Globus pallidus (tissue), 1 donor: ENCODE data around the gene C11orf52.
"Not testable (repeated sequence)": the region's sequence is repeated elsewhere in the genome, so short reads cannot be mapped to it uniquely, and the experiment has no call there.

Experiments
- DNase-seq: peaks from one replicate; pipeline ENCODE4 v3.0.0-alpha.2; 2015; ENCODE audit warnings: low spot score

The C11orf52 gene, protein sequence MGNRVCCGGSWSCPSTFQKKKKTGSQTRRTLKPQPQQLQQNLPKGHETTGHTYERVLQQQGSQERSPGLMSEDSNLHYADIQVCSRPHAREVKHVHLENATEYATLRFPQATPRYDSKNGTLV

DNA sequence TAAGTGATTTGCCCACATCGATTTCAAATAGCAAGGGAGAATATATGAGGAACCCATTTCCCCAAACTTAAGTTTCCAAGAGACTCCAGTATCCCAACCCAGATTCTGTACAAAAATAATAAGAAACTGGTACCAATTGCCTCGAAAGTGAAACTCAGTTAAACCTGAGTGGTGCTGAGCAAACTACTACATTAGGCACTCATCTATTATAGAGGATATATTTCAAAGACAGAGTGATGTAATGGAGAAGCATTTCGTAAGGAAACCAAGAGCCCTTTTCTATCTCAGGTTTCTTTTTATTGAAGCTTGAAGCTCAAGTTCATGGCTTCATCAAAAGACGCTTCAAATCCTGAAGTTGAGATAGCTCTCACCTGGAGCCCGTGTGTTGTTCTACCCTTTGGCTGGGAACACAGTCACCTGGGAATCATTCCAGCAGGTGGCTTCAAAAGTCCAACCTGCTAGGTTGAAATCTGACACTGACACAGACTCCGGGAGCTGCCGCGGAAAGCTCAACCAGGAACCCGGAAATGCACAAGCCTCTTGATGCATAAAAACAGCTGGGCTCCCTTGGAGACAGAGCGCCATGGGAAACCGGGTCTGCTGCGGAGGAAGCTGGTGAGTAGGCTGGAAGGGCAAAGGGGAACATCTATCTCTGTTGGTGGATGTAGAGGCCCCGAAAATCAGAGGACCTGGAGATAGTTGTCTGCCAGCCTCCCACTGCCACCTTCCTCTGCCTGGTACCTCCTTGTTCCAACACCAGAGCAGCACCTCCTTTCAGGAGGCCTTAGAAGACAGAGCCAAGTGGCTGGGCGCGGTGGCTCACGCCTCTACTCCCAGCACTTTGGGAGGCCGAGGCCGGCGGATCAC, at the start of gene C11orf52:
C11orf52 (plus strand) TSS at position 524 of the 867 bp plus-strand sequence; CDS start at position 584, 60 bp downstream.
- DNase-seq = no peak

DNA sequence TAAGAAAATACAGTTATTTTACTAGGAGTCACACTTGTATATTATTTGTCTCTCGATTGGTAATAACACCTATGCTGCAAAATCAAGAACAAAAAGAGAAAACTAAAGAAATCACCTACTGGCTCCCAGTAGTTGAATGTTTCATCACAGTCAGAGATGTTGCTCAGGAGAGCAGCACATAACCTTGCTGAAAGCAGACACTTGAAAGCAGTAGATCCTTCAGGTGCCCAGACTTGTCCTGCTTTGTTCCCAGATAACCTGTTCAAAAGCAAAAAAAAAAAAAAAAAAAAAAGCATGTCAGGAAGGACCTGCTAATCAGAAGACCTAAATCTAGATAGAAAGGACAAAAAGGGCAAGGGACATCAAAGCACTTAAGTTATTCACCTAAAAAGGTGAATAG, 48.6 kb upstream of the C11orf52 start:
- no peak for DNase-seq

DNA sequence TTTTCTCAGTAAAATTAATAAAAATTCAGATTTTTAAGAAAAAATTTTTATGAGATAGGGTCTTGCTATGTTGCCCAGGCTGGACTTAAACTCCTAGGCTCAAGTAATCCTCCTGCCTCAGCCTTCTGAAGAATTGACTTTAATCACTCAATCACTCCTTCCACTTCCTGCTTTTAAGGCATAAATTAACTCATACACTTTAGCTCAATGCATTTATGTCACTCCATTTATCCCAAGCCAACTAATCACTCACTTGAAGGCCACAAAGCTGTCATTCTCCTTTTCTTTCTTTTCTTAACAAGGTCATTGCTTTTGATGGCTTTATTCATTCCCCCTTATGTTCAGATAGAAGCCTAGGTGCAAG, 48.2 kb upstream of the C11orf52 start:
- peak; percentile 5 for DNase-seq

DNA sequence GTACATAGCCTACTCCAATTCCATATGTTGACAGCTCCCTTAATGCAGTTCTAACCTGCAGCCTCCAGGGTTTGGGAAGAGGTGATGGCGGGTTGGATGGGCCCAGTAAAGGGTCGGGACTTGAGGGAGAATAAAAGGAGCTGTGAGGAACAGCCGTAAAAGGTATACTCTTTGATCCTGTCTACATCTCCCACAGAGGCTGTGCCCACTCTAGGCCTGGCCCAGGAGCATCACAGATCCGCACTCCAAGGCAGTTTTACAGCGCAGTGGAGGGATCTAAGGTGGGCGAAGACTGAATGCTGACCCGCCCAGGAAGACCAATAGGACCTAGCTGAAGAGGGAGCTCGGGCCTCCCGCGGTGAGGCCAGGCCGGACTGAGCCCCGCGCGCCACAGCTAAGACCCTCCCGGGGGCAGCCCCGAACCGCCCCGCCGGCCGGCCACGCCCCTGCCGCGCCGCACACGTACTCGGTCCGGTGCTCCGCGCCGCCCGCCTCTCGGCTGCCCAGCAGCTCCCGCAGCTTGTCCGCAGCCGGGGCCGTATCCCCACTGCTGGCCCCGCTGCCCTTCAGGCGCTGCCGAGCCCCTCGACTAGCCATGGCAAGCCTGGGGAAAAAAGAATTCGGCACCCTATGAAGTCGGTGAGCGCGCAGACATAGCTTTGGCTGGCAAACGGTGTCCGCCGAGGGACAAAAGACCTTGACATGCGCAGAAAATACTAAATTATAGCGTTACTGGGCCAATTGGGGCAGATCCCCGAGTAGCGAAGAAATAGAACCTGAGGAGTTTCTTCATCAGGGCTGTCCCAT, 47.6 kb upstream of the C11orf52 start, which contains the start of gene ALG9:
ALG9 (minus strand) TSS at position 696 of the 807 bp plus-strand sequence; CDS start at position 597, 99 bp downstream.
- DNase-seq = peak; percentile 68

DNA sequence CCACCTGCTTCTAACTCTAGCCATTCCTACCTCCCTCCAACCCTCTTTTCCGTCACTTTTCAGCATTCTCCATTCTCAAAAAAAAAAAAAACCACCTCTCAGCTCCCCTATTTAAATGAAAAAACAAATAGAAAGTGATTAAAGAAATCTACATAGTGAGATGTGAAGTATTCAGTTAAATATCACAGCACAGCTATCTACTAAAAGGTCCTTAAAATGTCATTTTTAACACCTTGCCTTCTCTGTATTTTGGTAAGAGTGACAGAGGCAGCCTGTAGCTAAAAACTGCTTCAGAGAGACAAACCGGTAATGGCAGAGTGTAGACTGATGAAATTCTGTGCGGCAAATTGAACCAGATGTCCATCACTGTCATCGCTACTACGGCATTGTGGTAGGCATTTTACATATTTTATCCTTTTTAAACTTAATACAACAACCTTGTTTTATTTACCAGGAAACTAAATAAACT, 47.0 kb upstream of the C11orf52 start:
- DNase-seq = no peak

DNA sequence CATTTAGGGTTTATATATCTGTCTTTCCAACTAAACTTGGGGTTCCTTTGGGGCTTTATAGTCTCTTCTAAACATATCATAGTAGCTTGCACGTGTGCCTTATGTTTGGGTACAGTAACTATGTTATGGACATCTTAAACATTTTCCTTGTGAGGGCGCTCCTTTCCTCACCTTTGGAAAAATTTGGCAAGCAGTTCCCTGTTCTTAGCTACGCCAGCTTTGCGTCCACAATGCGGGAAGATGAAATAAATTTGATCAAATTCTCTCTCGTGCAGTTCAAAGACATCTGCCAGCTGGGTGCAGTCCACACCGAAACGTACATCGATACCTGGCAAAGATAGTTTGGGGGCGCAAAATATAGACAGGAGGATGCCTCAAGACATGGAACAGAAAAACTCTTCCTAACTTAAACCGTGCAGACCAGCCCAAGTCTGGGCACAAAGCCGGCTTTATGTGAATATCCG, 40.3 kb upstream of the C11orf52 start:
- DNase-seq = no peak

DNA sequence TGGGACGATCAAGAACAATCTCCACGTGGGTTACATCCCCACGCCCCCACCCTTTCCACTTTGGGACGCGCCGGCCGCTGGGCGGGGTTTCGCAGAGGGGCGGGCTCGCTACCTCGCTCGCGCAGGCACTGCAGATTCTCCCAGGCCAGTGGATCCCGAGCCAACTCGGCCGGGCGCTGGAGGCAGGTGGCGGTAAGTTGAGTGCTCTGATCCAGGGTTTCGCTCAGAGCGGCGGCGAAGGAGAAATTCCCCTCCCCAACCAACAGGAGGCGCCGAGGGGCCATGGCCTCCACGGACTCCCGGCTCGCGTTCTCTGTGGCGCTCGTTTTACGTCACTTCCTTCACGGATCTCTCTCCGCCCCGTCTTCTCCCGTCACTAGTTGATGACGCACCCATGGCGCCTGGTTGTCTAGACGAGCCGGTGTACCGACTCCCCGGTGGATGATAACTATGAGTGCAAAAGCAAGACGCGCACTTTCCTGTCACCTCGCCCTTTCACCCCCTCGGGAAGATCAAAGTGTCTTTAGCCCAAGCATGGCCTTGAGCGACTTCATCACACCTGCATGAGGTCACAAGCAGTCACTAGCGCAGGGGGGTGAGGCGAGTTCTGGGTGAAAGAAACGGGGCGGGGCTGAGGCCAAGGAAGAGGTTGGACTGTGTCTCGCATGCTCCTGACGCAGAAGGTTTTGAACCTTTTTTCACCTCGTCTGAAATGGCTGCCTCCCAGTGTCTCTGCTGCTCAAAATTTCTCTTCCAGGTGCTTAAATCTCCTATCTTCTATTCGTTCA, 39.7 kb upstream of the C11orf52 start, which contains the start of the genes CFAP68 and FDXACB1:
CFAP68 (plus strand) TSS at position 693 of the 788 bp plus-strand sequence; CDS start at position 713, 20 bp downstream.
FDXACB1 (minus strand) TSS at position 317 of the 788 bp plus-strand sequence; CDS start at position 284, 33 bp downstream.
- DNase-seq = peak; percentile 97

DNA sequence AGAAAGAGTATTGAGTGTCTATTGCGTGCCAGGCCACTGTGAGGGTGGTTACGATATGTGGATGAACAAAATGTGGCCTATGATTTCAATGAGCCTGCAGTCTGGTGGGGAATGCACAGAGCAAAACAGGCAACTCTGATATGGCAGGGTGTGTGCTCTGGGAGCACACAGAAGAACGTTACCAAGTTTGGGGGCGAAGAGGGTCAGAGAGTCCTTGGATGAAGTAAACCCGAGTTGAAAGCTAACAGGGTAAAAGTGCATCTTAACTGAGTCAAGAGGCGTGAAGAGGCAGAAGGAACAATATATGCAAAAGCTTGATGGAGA, 39.1 kb upstream of the C11orf52 start:
- DNase-seq = no peak

DNA sequence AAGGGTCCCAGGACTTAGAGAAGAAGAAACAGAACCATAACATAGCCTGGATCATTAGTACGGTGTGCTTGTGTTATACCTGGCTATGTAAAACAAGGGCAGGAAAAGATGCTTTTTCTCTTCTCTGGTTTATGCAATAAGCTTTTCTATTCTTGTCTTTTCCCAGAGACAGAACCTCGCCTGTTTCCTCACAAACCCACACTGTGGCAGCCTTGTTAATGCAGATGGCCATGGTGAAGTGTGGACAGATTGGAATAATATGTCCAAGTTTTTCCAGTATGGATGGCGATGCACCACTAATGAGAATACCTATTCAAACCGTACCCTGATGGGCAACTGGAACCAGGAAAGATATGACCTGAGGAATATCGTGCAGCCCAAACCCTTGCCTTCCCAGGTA, 36.5 kb upstream of the C11orf52 start:
- DNase-seq = peak; percentile 20

DNA sequence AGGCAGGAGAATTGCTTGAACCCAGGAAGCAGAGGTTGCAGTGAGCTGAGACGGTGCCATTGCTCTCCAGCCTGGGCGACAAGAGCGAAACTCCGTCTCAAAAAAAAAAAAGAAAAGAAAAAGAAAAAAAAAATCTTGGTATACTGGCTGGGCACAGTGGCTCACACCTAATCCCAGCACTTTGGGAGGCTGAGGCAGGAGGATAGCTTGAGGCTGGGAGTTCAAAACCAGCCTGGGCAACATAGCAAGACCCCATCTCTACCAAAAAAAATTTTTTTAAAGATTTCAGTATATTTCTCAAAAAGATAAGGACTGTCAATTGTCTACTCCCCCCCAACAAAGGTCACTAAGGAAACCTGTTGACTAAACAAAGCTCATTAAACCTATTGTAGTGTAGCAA, 33.7 kb upstream of the C11orf52 start:
- not testable (repeated sequence) for DNase-seq

DNA sequence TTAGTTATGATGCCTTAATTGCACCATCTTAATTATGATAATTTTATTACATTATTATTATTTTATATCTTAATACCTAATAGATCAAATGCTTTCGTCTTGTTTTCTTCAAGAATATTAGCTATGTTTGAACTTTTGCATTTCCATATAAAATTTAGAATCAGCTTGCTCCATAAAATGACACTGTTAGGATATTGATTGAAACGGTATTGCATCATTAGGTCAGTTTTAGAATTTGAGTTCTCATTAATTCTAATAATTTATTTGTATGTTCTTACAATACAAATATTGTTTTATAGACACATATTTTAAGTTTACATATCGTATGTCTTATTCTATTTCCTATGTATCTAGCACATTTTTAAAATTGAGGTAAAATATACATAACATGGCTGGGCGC, 32.7 kb upstream of the C11orf52 start:
- no peak for DNase-seq

DNA sequence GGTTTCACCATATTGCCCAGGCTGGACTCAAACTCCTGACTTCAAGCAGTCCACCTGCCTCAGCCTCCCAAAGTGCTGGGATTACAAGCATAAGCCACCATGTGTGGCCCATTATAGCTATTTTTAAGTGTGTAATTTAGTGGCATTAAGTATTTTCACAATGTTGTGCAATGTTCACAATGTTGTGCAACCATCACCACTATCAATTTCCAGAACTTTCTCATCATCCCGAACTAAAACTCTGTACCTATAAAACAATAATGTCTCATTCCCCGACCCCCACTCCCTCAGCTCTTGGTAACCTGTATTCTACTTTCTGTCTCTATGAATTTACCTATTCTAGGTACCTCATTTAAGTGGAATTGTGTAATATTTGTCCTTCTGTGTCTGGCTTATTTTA, 31.9 kb upstream of the C11orf52 start:
- DNase-seq = no peak

DNA sequence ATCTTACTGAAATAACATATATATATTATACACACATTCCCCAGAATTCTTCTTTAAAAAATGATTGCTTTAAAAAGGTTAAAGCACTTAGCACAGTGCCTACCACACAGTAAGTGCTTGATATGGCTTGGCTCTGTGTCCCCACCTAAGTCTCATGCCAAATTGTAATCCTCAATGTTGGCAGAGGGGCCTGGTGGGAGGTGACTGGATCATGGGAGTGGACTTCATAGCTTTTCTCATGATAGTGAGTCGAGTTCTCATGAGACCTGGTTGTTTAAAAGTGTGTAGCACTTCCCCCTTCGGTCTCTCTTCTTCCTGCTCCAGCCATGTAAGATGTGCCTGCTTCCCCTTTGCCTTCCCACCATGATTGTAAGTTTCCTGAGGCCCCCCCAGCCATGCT, 13.3 kb upstream of the C11orf52 start:
- no peak for DNase-seq

DNA sequence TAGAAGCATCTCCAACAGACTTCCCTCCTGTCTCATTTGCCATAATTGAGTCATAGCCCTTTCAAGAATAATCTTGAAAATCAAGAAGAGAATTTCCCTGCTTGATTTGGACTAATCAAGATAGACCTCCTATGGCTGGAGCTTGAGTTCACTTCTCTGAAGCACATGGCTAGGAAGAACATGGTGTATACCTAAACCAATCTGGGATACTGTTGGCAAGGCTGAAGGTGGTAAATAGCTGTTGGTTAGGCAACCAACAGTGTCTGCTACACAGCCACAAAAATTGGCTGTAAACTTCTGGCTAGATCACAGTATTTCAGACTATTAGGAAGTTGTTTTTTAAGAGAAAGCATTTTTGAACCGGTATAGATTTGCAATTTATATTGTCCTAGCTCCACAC, 12.0 kb upstream of the C11orf52 start:
- no peak for DNase-seq

DNA sequence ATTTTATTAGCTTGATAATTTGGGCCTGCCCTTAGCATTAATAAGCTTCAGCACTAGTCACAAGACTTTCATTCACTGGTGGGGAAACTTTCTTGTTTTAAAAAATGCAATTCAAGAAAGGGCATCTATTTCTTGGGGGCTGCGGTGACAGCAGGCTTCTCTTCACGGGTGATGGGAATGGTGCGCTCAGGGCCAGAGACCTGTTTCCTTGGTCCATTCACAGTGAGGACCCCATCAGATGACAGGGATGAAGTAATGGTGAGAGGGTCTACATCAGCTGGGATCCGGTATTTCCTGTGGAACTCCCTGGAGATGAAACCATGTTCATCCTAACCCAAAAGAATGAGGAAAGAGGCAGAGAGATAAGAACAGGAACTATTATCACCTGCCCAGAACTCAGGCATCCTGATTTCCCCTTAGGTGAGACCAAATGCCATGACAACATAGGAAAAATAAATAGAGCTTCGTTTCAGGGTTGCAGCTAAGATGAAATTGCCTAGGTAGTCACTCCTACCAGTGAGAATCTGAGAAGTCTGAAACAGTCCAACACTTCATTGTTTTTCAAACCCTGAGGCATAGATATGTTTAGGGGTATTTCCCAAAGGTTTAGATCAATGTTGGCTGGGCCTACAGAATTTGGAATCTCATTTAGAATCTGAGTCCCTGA, 9.9 kb upstream of the C11orf52 start:
- peak; percentile 47 for DNase-seq

DNA sequence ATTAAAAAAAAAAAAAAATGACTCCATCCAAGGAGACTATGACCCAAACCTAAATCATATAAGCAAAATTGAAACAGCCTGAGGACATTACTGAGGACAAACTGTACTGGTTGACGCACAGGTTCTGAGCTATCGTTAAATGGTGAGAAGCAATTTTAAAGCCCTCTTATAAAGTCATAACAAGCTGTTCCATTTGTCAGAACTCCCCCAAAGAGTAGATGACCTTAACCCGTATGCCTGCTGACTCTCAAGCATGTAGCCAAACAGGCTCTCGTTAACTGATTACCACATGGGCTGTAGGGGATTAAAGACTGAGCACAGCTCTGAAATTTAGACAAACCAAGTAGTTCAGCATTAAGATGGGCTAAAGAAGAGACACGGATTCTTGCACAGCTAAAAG, 9.3 kb upstream of the C11orf52 start:
- peak; percentile 37 for DNase-seq

DNA sequence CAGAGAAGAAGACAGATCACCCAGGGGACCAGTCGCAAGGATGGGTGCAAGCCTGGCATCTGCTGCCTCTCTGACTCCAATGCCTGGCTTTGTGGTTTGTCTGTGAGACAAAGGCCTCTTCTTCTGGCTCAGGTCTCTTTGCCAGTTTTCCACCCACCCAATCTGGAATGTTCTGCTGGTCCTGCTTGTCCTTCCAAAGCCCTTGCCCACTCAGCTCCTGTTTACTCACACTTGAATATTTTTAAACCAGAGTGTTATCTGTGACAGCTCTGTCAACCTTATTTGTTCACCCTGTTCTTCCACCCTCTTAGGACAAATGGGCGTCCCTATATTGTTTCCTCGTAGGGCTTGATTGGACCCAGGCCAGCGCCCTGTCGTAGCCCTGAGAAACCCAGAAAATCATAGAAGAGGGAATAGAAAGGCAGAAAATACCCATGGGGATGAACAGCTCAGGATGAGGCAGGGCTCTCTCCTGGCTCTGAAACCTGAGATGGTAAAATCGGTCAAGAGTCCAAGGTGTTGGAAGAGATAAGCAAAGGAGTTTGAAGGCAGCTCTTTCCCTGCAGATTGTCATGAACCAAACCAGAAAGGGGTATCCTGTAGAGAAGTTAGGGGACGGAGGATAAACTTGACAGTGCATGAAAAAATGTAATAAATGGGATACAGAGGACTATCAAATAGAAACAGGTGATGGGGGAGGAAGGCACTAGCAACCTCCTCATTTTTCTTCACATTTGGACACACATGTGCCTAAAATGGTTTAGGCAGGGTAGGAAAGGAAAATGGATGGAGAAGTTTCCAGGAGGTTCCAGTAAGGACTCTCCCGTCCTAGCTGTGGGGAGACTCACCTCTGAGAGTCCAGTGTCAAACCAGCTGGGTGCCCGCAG, 7.8 kb upstream of the C11orf52 start:
- DNase-seq = peak; percentile 97

DNA sequence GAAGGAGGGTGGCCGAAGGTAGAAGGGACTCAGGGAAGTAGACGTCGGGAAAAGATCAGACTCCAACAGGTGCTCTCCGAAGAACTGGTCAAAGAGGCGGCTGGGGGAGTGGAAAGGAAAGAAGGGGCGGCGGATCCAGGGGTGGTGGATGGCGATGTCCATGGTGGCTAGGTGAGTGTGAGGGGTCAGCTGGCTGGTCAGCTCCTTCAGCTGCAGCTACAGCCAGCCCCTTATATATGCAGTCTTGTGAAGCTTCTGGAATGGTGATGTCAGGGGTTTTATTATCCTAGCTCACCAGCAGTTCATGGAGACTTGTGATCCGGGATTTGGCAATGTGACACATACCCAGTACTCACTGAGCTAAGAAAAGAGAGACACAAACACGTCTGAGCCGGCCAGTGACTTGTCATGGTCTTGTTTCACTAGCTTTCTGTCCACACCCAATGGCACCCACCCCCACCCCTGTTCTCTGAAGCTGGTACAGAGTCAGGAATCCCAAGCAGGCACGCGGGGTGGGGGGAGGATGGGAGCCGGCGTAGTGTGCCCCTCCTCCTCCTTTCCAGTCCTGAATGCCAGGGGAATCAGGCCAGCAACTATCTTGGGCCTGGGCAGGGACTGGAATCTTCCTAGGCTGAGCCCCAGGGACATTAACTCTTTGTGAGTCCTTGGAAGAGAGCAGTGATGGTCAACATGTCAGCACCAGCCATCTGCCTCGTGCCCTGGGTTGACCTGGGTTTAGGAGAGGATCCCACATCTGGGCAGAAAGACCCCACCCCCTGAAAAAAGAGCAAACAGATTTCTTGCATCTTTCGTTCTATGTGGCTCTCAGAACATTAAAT, 6.9 kb upstream of the C11orf52 start, which contains the start of gene CRYAB:
CRYAB (minus strand) TSS at position 208 of the 839 bp plus-strand sequence; CDS start at position 162, 46 bp downstream.
- peak; percentile 98 for DNase-seq

DNA sequence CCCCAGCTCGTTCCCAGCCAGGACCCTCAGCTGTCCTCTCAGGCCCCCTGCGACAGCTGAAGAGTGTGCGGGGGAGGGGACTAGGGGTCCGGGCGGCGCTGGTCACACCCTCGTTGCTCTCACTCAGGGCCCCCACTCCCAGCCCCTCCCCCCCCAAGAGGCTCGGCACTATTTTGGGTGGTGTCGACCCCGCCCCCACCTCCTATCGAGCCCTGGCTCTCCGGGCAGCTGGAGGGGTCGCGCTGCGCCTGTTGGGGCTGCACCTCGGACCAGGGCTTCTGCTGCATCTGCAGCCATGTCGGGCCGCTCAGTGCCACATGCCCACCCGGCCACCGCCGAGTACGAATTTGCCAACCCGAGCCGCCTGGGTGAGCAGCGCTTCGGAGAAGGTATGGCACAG, 6.2 kb upstream of the C11orf52 start, which contains the start of gene HSPB2:
HSPB2 (plus strand) TSS at position 200 of the 400 bp plus-strand sequence; CDS start at position 296, 96 bp downstream.
- peak; percentile 52 for DNase-seq
